ENCODE data around the gene TRAPPC6A.

The TRAPPC6A gene

DNA sequence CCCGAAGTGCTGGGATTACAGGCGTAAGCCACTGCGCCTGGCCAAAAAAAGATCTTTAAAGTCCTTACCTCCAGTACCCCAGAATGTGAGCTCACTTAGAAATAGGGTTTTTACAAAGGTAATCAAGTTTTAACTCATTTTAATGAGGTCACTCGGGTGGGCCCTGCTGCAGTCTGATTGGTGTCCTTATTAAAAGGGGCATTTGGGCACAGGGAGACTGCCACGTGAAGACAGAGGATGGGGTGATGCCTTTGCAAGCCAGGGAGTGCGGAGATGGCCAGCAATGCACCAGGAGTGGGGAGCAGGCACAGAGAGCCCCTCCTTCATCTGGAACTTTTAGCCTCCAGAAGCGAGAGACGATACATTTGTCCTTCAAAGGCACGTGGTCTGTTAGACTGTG, 28.9 kb downstream of the TRAPPC6A start:
- DNase-seq (ENCODE audit: low read depth): no peak

DNA sequence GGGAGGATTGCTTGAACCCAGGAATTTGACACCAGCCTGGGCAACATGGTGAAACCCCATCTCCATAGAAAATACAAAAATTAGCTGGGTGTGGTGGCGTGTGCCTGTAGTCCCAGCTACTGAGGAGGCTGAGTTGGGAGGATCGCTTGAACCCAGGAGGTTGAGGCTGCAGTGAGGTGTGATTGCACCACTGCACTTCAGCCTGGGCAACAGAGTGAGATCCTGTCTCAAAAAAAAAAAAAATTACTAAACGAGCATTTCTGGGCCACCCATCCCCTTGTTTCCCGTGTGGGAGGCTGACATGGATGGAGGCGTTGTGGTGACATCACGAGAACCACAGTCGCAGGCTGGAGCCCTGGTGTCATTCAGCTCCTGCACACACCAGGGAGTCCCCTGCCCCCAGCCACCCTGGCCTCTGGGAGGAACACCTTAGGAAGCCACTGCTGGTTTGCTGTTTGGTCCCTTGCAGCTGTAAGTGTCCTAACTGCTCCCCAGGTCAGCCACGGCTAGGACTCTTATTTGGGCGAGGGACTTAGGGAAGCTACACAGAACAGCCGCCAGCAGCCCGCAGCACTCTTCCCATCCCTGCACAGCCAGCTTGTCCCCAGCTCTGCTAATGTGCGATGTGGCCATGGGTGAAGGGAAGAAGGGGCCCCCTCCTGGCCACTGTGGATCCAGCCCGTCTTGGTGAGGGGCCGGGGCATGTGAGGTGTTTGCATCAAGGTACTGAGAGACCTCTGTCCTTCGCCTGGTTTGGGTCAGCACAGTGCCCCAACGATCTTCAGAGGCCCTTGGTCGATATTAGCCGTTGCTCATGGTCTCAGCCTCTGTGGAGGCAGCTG, 30.0 kb downstream of the TRAPPC6A start:
- DNase-seq (ENCODE audit: low read depth): no peak

DNA sequence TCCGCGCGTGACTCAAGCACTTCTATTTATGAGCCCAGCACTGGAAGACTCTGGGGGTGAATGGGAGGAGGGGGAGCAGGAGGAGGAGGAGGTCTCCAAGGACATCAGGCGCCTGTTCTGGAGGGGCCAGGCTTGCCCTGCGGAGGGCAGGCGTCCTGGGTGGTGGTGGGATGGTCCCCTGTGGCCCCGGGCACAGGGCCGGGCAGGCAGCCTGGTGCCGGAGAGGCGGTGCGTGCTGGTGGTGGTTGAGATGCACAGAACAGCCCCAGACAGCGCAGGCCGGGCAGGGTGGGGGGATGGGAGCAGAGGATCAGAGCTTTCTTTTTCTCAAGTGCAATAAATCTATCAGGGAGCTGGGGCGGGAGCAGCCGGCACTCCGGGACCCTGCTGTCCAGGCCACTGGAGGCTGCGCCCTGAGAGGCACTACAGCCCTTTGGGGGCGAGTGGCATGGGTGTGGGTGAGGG, 31.3 kb downstream of the TRAPPC6A start:
- no peak for DNase-seq (ENCODE audit: low read depth)

DNA sequence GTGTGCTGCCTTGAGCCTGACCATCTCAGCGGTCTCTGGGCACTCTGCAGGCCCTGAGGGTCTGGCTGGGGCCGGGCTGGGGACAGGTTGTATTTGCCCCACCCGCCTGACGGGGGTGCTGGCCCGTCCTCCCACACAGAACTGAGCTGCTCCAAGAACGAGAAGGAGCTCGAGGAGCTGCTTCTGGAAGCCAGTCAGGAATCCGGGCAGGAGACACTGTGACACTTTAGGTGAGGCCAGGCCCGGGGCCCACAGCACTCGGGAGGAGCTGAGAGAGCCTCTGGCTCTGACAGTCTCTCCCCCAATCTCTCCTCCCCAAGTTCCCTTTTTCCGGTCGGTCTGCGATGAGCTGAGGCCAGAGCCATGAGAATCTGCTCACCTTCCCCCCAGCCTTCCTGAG, 31.8 kb downstream of the TRAPPC6A start:
- no peak for DNase-seq (ENCODE audit: low read depth)

DNA sequence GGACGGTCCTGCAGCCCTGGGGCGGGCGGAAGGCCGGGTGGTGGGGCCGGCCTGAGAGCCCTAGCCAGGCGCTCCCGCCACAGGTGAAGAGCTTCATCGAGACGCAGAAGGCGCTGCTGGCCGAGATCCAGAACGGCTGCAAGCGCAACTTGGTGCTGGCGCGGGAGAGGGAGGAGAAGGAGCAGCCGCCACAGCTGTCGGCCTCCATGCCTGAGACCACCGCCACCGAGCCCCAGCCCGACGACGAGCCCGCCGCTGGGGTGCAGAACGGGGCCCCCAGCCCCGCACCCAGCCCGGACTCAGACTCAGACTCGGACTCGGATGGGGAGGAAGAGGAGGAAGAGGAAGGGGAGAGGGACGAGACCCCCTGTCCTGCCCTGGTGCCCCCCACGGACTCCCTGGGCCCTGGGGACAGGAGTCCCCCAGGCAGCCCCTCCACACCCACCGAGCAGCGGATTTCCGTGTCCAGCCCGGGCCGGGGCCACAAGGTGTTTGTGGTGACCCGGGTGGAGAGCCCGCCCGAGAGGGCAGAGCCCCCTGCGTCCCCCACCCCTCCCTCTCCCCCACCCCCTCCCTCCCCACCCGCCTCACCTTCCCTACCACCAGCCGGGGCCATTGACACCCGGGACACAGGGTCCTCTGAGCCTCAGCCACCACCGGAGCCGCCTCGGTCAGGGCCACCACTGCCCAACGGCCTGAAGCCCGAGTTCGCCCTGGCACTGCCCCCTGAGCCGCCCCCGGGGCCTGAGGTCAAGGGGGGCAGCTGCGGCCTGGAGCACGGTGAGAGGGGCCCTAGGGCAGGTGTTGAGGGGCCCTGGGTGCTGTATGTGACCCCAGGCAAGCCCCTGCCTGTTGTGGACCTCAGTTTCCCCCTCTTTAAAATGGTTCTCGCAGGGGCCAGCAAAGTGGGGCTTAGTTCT, 32.5 kb downstream of the TRAPPC6A start:
- no peak for DNase-seq (ENCODE audit: low read depth)

DNA sequence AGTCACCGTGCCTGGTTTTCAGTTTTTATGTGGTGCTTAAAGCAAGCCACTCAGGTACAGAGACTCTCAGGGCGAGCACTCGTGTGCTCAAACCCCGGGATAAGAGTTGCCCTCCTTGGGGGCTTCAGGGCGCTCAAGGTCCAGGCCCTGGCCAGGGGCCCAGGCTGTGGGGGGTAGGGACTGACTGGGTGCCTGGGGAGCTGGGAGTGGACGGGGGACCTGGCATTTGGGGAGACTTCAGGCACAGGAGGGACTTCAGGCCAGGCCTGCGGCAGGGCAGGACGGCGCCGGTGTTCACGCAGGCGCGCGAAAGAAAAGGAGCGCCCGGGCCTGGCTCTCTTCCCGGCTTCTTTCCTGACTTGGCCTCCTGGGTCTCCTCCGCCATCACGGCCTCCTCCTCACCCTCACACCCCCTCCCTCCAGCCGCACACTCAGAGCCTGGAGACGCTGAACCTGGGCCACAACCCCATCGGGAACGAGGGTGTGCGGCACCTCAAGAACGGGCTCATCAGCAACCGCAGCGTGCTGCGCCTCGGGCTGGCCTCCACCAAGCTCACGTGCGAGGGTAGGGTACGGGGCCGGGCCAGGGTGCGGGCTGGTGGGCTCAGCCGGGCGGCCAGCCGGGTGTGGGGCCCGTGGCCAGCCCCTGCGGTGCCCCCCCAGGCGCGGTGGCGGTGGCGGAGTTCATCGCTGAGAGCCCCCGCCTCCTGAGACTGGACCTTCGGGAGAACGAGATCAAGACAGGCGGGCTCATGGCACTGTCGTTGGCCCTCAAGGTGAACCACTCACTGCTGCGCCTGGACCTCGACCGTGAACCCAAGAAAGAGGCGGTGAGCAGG, 33.4 kb downstream of the TRAPPC6A start:
- no peak for DNase-seq (ENCODE audit: low read depth)

DNA sequence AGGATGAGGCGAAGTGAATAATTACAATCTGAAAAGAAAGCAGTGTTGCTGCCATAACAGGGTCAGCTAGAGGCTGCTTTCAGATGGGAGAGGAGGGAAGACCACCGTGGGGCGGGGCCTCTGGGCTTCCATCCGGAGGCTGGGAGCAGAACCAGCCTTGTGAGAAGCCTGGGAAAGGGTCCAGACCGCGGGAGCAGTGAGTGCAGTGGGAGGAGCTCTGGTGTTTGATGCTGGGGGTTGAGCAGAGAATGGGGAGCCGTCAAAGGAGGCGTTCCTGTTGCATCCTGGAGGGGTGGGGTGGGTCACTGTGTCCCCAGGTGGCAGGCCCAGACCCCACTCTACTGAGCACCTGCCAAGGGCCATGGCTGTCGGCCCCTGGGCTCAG, 35.3 kb downstream of the TRAPPC6A start:
- no peak for DNase-seq (ENCODE audit: low read depth)

DNA sequence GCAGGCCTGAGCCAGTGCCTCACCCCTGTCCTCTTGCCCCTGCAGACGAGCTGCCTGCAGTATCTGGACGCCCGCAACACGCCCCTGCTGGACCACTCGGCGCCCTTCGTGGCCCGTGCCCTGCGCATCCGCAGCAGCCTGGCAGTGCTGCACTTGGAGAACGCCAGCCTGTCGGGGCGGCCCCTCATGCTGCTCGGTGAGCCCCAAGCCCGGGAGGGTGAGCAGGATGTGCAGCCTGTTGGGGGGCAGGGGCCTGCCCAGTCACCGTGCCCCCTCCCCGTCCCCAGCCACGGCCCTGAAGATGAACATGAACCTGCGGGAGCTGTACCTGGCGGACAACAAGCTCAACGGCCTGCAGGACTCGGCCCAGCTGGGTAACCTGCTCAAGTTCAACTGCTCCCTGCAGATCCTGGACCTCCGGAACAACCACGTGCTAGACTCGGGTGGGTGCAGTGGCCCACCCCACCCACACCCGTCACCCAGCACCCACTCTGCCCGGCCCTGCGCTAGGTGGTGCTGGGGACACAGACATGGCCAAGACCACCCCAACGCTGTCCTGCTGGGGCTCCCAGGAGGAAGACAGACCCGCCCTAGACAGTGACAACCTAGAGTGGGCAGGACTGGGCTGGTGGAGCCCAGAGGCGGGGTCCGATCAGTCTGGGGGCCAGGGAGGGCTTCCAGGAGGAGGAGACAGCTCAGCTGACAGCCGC, 35.9 kb downstream of the TRAPPC6A start:
- DNase-seq (ENCODE audit: low read depth): no peak

DNA sequence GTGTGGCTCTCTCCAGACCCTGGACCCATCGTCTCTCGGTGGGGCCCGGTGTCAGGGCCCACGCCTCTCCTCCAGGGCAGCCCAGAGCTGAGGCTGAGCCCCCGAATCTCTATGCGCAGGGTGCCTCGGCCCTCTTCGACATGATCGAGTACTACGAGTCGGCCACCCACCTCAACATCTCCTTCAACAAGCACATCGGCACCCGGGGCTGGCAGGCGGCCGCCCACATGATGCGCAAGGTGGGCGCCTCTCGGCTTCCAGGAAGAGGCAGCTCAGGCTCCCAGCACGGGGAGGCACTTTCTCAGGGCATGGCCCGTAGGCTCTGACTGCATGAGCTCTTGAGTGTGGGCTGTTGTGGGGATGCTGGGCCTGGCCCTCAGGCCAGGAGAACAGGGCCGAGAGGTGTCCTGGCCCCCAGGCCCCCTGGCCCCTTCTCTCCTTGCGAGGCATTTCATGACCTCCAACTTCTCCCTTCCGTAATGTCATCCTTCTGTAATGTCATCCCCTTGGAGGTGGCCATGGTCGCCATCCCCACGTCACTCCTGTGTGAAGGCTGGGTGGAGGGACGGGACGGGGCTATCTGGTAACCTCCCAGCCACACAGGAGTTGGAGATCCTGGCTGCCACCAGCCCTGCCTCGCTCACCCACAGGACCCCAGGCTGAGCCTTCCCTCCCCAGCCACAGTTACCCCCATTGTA, 36.7 kb downstream of the TRAPPC6A start:
- DNase-seq (ENCODE audit: low read depth): no peak

DNA sequence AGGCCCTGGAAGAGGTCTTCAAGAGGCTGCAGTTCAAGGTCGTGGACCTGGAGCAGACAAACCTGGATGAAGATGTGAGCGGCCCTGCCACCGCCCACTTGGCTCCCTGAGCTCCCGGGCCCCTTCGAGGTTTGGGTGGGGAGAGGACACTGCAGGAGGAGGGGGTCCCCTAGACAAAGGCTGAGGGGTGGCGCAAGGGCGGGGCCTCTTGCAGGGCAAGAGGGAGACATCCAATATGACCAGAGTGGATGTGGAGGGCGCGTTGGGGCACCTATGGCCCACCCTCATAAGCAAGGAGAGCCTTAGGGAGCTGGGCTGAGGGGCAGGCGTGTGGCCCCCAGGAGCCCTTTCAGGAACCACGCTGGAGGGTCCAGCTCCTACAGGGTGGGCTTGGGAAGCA, 37.5 kb downstream of the TRAPPC6A start:
- no peak for DNase-seq (ENCODE audit: low read depth)

DNA sequence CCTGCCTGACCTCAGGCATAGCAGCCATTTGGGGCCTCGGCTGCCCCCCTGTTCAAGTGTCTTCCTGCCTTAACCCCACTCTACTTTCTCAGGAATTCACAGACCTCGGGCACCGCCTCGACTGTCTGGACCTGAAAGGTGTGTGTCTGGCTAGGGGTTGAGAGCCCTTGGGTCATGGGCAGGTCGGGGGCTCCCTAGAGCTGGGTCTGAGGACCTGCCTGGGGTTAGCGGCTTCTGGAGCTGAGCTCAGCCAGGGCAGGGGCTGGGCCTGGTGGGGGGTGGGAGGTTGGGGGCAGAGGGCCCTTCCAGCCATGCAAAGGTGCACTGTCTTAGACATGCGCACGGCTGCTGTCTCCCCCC, 37.9 kb downstream of the TRAPPC6A start:
- DNase-seq (ENCODE audit: low read depth): no peak

DNA sequence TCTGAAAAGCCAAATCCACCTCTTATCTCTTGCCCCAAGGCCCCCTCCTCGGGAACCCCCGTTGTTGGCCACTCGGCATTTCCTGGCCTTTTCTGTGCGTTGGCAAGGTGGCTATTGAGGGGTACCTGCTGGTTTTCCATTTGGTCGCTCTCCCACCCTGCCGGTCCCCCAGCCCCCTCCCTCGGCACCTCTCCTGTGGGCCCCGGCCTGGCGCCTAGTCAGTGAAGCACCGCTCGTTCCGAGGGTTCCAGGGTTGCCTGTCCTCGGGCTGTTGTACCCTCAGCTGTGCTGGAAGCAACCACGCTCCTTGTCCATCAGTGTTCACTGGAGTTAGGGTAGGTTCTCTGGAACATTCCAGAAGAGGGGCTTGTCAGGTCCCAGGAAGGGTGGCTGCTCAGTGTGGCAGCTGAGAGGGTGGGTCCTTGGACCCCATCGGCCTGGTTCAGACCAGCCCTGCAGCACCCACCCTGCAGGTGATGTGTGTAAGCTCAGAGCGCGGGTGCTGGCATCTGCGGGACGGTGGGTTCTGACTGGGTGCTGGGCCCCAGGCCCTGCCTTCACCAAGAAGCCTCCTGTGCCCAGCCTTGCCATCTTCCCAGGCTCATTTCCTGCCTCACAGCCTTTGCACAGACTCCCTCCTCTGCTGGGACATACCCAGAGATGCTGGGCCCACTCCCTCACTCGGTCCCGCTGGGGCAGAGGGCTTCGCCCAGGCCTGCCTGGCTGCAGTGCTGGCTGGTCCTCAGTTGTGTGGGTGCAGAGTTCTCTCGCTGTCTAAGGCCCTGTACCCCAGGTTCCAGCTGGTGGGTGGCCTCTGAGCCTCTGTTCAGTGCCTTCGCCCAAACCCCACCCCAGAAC, 38.5 kb downstream of the TRAPPC6A start:
- no peak for DNase-seq (ENCODE audit: low read depth)

DNA sequence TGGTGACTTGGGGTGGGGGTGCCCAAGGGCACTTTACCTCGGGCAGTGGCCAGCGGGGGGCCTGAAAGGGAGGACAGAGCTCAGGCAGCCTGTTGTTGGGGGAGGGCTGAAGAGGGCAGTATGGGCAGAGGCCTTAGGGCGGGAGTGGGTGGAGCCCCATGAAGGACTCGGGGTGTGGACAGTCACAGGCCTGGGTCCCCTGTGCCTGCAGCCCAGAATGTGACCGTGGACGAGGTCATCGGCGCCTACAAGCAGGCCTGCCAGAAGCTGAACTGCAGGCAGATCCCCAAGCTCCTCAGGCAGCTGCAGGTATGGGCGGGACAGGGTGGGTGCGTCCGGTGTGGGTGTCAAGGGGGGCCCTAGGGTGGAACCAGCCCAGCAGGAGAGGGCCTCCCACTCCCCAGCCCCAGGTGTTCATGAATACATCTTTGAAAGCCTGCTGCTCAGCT, 39.7 kb downstream of the TRAPPC6A start:
- DNase-seq (ENCODE audit: low read depth): no peak

DNA sequence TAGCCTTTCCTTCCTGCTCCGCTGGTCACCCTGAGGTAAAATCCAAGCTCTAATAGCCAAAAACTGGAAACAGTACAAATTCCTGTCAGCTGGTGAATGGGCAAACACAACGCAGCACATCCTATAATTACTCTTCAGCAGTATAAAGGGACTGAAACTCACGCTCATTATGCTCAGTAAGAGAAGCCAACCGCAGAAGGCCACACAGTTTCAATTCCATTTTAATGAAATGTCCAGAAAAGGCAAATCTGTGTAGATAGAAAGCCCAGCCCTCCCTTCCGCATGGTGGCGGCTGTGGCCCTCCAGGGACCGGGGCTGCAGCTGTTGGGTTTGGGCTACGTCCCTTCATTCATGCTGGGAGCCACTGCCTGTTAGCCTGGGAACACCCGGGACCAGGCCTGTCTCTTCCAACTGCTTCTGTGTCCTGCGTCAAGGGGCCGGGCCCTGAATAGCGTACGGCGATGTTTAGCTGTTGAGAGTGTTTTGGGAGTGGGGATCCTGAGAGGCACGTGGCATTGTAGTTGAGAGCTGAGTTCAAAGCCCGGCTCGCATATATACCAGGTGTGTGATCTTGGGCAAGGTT, 40.8 kb downstream of the TRAPPC6A start:
- DNase-seq (ENCODE audit: low read depth): no peak

DNA sequence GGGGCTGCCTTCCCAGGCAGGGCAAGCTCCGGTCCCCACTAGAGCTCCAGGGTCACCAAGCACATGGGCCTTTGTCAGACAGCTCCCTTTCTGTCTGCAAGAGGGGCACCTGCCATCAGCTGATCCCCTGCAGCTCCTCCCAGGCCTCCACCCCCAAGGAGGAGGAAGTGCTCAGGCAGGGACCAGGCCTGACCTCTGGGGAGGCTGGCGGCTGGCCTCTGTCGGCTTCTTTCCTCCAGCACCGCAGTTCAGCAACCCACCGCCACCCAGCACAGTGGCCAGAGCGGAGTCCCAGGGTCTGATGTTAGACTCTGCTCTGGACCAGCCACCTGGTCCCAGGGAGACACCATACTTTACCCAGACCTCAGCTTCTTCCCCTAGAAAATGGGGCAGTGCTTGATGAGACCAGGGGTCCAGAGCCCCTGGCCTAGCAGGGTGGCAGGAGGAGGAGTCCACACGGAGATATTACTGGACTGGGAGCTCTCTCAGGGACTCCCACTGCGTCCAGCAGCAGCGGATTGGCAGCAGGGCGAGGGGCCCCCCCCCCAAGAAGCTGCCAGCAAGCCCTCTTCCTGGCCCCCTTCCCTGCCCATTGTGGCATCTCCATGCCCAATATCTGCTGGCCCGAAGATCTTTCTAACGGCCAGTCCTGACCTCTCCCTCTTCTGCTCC, 41.4 kb downstream of the TRAPPC6A start:
- no peak for DNase-seq (ENCODE audit: low read depth)

DNA sequence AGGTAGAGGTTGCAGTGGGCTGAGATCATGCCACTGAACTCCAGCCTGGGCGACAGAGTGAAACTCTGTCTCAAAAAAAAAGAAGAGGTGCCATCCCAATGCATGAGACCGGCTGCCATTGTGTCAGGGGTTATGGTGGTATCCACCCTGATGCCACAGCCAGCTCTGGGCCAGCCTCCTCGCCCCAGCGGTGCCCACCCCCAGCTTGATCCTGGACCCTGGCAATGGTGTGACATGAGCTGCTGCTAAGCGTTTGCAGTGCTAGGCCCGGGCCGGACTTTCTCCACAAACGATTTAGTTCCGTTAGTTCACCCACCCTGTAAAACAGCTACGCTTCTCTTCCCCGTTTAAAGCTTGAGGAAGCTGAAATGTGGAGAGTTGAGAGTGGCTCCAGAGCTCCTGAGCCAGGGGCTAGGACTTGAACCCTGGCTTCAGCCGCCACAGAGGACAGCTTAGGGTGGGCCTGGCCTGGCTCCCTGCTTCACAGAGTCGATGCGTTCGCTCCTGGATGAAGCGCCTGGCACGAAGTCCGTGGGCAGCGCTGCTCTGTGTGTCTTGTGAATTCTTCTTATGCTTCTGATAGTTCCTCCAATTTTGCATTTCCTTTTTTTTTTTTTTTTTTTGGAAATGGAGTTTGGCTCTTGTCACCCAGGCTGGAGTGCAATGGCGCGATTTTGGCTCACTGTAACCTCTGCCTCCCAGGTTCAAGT, 42.7 kb downstream of the TRAPPC6A start:
- no peak for DNase-seq (ENCODE audit: low read depth)

DNA sequence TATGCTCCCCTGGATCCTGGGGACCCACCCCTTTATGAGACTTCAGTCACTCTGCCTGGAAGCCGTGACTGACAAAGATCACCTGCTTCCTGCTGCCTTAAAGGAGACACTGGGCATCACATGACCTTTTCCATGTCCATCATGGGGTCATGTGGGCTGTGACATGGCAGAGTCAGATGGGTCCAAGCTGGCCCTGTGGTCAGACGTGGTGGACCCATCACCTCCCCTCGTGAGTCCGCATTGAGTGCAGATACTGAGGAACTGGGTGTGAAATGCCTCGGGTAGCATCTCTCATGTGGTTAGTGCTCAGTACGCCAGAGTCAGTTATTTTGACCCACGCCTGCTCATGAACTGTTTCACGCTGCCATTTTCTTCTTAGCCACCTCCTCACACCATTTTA, 44.4 kb downstream of the TRAPPC6A start:
- DNase-seq (ENCODE audit: low read depth): no peak

DNA sequence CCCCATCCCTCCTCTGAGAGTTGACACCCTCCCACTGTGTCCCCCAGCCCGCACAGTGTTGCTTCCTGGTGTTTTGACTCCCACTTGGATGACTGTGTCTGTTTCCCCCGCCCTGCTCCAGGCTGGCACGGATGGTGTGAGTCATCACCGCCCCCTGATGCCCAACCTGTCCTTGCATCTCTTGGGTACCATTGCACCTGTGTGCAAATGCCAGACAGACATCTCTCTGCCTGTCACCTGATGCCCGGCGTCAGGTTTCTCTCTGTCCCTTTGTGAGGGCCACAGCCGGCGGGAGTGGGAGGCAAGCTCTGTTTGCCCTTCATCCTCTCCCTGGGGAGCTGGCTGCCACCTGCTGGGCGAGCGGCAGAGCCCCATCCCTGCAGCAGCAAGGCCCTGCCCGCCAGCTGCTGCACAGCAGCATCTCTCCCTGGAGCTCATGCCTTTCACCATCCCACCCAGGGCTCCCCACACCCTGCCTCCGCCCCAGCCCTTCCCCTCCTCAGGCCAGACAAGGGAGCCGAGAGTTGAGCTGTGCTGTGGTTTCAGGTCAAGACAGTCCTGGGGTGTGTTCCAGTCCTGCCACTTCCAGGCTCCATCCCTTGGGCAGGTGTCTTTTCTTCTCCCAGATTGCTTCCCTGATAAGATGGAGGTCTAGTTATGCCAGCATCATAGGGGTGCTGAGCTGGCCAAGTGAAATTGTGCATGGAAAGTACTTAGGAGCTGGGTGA, 47.0 kb downstream of the TRAPPC6A start:
- no peak for DNase-seq (ENCODE audit: low read depth)
